ENCODE results near the gene CAV3. TPM values are rescaled to one million over a fixed set of nuclear protein-coding genes. Genes with fewer than 3 reads are reported as not detected.

CAV3 gene
- polyA plus RNA-seq, 1 donor (not counting 4 experiments of a cell fraction or from before 2014, with no cell fraction given) = not detected

DNA sequence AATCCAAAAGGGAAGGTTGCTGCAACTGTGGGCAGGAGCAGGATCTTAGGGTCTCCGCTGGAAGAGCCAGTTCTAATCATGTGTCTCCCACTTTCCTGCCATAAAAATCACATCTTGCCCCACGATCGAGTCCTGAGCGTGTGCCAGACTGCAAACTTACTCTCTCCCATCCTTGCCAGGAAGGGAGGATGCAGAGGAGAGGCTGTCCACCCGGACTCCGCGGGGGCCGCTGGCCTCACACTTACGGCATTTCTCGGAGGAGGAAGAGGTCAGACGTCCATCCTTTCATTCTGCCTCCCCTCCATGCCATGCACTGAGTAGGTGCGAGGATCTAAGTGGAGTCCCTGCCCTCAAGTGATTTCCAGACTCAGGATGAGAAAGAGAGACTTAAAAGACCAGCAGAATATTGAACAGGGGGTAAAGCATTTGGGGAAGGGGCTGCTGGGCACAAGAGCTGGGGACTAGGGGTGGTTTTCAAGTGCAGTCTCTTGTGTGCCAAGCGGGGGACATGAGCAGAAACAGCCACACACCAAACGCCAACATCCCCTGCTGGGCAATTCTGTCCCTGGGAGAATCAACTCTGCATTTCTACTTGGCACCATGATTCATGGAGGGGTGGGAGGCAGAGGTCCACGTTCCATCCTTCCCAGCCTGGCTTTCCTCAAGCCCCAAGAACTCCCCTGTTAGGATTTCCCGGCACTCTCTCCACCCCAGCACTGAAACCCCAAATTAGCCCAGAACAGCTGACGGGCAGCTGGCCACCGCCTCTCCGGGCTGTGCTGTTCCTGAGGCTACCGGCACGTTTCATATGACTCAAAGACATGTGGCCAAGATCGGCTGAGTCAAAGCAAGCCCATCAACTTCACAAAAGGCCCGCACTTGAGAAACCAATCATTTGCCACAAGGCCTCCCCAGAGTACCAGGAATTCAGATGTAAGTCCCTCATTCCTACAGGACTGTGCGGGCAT is 24.2 kb downstream of the CAV3 start:
- DNase-seq (ENCODE audit: low read depth, low spot score) (no peak), FAIRE-seq (no peak)
- dilution Hi-C loops (cut with MboI; ENCODE audit: extremely low pct_ligation_motif_present, low sequenced_read_pairs) = no loop called here
- Histone ChIP-seq H3K4me3 (ENCODE audit: control insufficient read depth in 2 of 3, extremely low read depth in 1 of 3, insufficient read depth in 2 of 3, low read depth in 1 of 3, low read length in 3 of 3) (no peak overlapping the region), H2AFZ (ENCODE audit: control insufficient read depth, low read length) (no peak overlapping the region), H3K27ac (ENCODE audit: control insufficient read depth, insufficient read depth, low read length) (no peak overlapping the region), H3K4me2 (ENCODE audit: control insufficient read depth, extremely low read depth, insufficient read depth, low read depth, low read length) (no peak overlapping the region), H3K9me3 (ENCODE audit: control insufficient read depth, low read depth, low read length) (no peaks in the 10 kb centered on the region), H3K9me1 (ENCODE audit: control insufficient read depth, extremely low read depth, insufficient read depth, low read length) (no peaks in the 10 kb centered on the region), H4K20me1 (ENCODE audit: control insufficient read depth, extremely low read depth, insufficient read depth, low read length) (no peaks in the 10 kb centered on the region), H3K4me1 (ENCODE audit: control insufficient read depth, extremely low read depth, insufficient read depth, low read length) (no peaks in the 10 kb centered on the region), H3K27me3 (ENCODE audit: control insufficient read depth, extremely low read depth, insufficient read depth, low read length) (no peaks in the 10 kb centered on the region), H3K79me2 (ENCODE audit: control insufficient read depth, insufficient read depth, low read length) (no peaks in the 10 kb centered on the region), H3K9ac (ENCODE audit: control insufficient read depth, extremely low read depth, insufficient read depth, low read length) (no peak overlapping the region), H3K36me3 (ENCODE audit: control insufficient read depth in 2 of 2, extremely low read depth in 1 of 2, insufficient read depth in 2 of 2, low read length in 2 of 2) (no peaks in the 10 kb centered on the region)
- TF ChIP-seq EZH2 (IDR thresholded peaks at IDR 0.05; ENCODE audit: low read length) = no peak
- TF ChIP-seq, protein P1, sequence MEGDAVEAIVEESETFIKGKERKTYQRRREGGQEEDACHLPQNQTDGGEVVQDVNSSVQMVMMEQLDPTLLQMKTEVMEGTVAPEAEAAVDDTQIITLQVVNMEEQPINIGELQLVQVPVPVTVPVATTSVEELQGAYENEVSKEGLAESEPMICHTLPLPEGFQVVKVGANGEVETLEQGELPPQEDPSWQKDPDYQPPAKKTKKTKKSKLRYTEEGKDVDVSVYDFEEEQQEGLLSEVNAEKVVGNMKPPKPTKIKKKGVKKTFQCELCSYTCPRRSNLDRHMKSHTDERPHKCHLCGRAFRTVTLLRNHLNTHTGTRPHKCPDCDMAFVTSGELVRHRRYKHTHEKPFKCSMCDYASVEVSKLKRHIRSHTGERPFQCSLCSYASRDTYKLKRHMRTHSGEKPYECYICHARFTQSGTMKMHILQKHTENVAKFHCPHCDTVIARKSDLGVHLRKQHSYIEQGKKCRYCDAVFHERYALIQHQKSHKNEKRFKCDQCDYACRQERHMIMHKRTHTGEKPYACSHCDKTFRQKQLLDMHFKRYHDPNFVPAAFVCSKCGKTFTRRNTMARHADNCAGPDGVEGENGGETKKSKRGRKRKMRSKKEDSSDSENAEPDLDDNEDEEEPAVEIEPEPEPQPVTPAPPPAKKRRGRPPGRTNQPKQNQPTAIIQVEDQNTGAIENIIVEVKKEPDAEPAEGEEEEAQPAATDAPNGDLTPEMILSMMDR (optimal IDR thresholded peaks at IDR 0.05 in 1 of 3, IDR thresholded peaks at IDR 0.05 in 1 of 3, conservative IDR thresholded peaks at IDR 0.05 in 1 of 3; ENCODE audit: extremely low read depth in 1 of 3, insufficient read depth in 2 of 3, low read length in 3 of 3) = no peak

DNA sequence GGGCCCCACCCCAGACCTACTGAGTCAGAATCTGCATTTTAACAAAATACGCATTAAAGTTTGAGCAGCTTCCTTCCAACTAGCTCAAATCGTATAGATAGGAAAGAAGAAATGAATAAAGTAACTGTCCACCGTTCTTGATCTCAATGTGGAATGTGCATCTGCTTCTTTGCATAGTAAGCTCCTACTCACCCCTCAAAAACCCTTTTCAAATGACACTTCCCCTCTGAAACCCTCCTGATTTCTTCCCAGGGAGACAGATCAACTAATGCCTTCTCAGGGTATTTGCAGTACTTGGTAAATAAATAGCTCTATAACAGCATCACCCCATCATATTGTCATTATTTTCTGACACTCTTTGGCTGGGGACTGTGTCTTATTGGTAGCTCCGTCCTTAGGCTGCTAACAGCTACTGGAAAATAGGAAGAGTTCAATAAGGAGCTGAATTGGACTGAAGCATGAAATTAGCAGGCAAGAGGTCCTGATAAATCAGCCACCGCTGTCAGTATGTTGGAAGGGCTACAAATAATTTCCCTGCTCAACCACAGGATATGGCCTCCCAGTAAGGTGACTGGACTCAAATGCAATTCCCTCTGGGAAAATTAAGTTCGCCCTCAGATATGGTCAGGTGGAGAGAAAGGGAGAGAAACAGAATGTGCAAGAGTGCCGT is 25.6 kb downstream of the CAV3 start:
- no peak overlapping the region for H3K4me3 ChIP-seq (ENCODE audit: control insufficient read depth in 2 of 3, extremely low read depth in 1 of 3, insufficient read depth in 2 of 3, low read depth in 1 of 3, low read length in 3 of 3)
- H3K4me2 ChIP-seq (ENCODE audit: control insufficient read depth, extremely low read depth, insufficient read depth, low read depth, low read length) = no peak overlapping the region
- no peak overlapping the region for H2AFZ ChIP-seq (ENCODE audit: control insufficient read depth, low read length)
- dilution Hi-C loops (cut with MboI; ENCODE audit: extremely low pct_ligation_motif_present, low sequenced_read_pairs) = no loop called here
- no peaks in the 10 kb centered on the region for H3K9me3 ChIP-seq (ENCODE audit: control insufficient read depth, low read depth, low read length)
- no peaks in the 10 kb centered on the region for H4K20me1 ChIP-seq (ENCODE audit: control insufficient read depth, extremely low read depth, insufficient read depth, low read length)
- no peak overlapping the region for H3K27ac ChIP-seq (ENCODE audit: control insufficient read depth, insufficient read depth, low read length)
- H3K9ac ChIP-seq (ENCODE audit: control insufficient read depth, extremely low read depth, insufficient read depth, low read length) = no peak overlapping the region
- no peak for FAIRE-seq
- no peaks in the 10 kb centered on the region for H3K27me3 ChIP-seq (ENCODE audit: control insufficient read depth, extremely low read depth, insufficient read depth, low read length)
- no peaks in the 10 kb centered on the region for H3K4me1 ChIP-seq (ENCODE audit: control insufficient read depth, extremely low read depth, insufficient read depth, low read length)
- no peak for DNase-seq (ENCODE audit: low read depth, low spot score)
- no peaks in the 10 kb centered on the region for H3K9me1 ChIP-seq (ENCODE audit: control insufficient read depth, extremely low read depth, insufficient read depth, low read length)
- H3K36me3 ChIP-seq (ENCODE audit: control insufficient read depth in 2 of 2, extremely low read depth in 1 of 2, insufficient read depth in 2 of 2, low read length in 2 of 2) = no peaks in the 10 kb centered on the region
- H3K79me2 ChIP-seq (ENCODE audit: control insufficient read depth, insufficient read depth, low read length) = no peaks in the 10 kb centered on the region
- TF ChIP-seq, protein P1 (optimal IDR thresholded peaks at IDR 0.05 in 1 of 3, IDR thresholded peaks at IDR 0.05 in 1 of 3, conservative IDR thresholded peaks at IDR 0.05 in 1 of 3; ENCODE audit: extremely low read depth in 1 of 3, insufficient read depth in 2 of 3, low read length in 3 of 3) = no peak
- TF ChIP-seq EZH2 (IDR thresholded peaks at IDR 0.05; ENCODE audit: low read length) = no peak
